T-helper 2 cell treated with Interferon-gamma antibody and Interleukin-4, amounts not matched to agents 100 ng/mL and 5 ng/mL, for 36 hours (primary cell): ENCODE results near the gene IRX1. TPM values are rescaled to one million over a fixed set of nuclear protein-coding genes. Genes with fewer than 3 reads are reported as not detected.

ENCODE experiments used
- intact Hi-C: fragments of 100-400 bp; cut with micrococcal nuclease; formaldehyde crosslinking; loops from one replicate; pipeline ENCODE4 v1.15.1; 2023
- total RNA-seq: library from RNA; stranded (reverse); gene quantifications from 2 replicates; pipeline ENCODE4 v1.2.3, GENCODE V29; 2022

The IRX1 gene
- total RNA-seq, 1 donor from 2014 or later, result not detected

DNA sequence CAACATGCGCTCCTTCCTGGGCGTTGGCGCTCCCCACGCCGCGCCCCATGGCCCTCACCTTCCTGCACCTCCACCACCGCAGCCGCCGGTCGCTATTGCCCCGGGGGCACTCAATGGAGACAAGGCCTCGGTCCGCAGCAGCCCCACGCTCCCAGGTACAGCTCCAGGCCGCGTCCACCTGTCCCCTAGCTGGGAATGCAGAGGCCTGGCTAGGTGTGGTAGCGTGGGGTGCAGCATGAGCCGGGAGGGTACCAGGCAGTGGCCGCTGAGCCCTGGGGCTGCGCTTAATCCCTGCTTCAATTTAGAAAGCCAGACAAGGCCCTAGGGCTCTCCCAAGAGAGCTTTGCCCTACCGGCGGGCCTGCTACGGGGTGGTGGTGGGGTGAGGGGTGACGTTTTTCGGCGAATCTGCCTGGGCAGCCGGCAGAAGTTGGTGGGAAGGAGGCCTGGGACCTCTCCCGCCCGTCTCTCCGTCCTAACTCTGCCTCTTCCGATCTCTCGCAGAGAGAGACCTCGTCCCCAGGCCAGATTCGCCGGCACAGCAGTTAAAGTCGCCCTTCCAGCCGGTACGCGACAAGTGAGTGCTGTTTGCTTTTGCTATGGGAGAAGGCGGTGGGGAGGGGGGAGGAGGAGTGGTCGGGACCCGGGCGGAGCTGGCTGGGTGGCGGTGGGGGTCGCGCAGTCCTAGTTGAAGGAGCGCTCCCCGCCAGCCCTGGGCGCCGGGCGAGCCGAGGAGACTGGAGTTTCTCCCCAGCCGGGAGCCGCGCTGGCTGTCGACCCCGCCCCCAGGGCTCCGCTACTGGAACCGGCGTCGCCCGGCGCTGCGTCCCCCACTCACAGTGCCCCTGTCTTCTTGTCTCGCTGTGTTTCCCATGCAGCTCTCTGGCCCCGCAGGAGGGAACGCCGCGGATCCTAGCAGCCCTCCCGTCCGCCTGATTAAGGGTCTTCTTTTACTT lies 4.8 kb downstream of the IRX1 start:
- intact Hi-C loops, result loop anchor here (5.0 to 10.0 kb wide), 2 partner anchors 848 to 1716 kb away; partner anchors contain the start of genes IRX2 and IRX4

DNA sequence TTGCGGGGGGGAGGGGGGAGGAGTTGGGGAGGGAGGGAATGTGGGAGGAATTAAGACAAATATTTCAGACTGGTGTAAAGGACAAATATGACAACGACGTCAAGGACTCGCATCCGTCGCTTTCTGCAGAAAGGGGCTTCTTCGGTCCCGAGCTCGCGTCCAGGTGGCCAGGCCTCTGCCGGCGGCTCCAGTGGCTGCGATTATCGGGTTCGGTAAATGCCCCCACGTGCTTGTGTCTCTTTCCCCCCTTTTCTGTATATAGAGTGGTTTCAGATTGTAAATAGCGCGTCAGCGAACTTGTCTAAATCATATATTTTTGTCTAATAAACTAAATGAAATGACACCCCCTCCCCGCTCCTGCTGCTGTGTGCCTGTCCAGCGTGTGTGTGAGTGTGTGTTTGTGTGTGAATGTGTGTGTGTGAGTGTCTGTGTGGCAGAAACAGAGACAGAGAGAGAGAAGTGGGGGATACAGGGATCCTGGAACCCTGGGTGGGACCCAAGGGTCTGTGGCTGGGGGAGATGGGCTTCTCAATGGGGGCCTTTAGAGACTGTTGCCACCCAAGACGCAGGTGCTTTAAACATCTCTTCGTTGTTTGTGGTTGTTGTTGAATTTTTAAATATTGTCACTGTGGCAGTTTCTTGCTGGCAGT lies 5.6 kb downstream of the IRX1 start:
- intact Hi-C loops, result loop anchor here (5.0 to 10.0 kb wide), 2 partner anchors 849 to 1716 kb away; partner anchors contain the start of genes IRX2 and IRX4

DNA sequence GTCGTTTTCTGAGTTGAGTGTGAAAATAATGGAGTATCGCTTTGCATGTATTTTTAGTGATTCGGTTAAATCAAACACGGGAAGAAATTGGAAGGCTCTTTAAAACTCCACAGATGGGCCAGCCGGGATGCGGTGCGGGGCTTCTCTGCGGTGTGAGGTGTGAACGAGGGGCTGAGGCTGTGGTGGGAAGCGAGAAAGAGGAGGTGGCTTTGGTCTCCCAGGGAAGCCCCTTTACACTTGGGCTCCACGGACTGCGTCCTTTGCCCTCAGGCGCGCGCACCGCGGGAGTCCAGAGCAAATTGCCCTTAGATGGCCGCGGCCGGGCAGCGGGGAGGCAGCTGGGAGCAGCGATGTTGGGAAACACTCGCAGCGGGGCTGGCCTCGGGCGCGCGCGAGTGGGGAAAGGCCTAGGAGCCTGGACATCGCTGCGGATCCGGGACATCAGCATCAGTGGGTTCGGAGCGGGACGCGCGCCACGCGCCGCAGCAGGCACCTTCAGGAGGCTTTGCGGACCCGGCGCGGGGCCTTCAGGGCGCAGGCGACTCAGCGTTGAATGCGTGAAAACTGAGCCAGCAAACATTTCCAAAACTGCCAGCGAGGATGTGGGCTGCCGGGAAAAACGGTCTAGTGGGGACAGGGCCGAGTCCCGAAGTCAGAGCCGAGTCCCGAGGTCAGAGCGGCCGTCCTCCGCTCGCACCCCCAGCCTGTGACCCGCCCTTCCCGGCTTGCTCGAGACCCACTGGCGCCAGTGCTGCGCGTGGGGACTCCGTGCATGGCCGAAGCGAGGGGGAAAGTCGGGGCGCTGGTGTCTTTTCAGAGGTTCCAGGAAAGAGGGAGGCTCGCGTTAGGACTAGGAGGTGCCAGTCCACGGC lies 6.5 kb downstream of the IRX1 start:
- intact Hi-C loops, result loop anchor here (5.0 to 10.0 kb wide), 2 partner anchors 850 to 1717 kb away; partner anchors contain the start of genes IRX2 and IRX4

DNA sequence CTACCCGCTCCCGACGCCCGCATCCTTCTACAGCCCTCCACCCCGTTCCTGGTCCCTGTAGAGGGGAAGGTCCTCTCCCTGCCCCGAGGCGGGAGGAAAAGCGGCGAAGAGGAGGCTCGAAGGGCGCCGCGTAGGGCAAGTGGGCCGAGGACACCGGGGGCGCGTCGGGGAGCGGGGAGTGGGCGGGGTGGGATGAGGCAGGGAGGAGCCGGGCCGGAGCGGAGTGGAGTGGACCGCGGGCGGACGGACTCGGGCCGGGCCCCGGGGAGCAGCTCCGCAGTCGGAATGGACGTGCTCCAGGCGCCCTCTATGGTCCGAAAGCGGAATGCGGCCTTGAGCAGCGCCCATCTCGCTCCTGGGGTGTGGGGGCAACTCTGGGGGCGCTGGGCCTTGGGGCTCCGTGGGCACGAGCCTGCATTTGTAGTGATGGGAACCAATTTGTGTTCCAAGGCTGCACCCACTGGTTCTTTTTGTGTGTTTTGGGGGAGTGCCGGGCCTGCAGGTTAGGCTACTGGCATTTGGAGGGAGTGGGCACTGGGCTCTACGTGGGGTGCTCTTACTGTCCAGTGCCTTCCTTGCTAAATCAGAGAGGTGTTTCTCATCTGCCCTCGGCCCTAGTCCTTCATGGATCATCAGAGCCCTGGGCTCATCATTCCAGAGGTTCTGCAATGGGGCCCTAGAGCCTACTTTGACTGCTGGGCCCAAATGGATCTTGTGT lies 7.3 kb downstream of the IRX1 start:
- intact Hi-C loops, result loop anchor here (5.0 to 10.0 kb wide), 2 partner anchors 851 to 1718 kb away; partner anchors contain the start of genes IRX2 and IRX4

DNA sequence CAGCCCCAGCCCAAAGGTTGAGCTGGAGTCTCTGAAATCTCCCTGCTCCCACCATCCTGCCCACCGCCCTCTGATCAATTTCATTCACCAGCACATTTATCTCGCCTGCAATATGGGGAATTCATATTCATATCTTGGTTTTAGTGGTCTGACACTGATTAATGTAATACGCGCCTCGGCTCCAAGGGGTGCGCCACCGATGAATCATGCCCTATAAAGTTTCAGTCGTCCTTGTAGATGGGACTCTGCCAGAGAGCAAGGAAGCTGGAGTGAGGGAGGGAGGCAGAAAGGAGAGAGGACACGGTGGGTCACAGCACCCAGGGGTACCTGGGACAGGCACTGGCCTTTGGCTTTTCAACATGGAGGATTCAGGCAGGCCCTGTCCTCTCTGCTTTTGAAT lies 8.9 kb downstream of the IRX1 start:
- intact Hi-C loops, result loop anchor here (5.0 to 10.0 kb wide), 2 partner anchors 852 to 1720 kb away; partner anchors contain the start of genes IRX2 and IRX4

DNA sequence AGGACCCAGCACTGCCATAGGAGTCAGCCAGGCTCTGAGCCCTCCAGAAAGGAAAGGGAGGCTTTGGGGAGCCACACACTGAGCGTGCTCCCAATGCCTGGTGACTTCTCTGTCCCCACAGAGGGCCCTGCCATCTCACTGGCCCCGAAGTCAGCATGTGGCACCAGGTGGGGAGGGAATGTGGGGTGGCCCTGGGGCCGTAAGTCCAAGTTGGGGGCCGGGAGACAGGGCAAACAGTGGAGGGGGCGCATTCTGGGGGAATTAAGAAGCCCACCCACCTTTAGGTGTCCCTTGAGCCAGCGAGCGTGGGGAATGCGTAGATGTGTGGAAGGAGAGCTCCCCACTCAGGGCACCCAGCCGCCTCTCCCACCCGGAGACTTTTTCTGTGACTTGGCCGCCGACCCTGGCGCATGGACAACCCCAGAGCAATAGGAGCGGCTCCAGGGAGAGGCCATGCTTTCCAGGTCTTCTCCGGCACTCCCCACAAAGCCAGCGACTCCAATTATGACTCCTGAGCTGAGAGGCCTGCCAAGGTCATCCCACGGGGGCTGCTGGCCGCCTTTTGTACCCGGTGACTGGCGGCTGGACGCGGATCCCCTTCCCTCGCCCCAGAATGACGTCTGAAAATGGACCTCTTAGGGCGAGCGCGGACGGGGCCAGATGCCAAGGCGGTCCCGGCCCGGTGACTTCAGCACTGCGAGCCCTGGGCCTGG lies 9.8 kb downstream of the IRX1 start:
- intact Hi-C loops, result loop anchor here (10.0 kb wide), 1 partner anchor 1721 kb away; the partner anchor contains the start of gene IRX4

DNA sequence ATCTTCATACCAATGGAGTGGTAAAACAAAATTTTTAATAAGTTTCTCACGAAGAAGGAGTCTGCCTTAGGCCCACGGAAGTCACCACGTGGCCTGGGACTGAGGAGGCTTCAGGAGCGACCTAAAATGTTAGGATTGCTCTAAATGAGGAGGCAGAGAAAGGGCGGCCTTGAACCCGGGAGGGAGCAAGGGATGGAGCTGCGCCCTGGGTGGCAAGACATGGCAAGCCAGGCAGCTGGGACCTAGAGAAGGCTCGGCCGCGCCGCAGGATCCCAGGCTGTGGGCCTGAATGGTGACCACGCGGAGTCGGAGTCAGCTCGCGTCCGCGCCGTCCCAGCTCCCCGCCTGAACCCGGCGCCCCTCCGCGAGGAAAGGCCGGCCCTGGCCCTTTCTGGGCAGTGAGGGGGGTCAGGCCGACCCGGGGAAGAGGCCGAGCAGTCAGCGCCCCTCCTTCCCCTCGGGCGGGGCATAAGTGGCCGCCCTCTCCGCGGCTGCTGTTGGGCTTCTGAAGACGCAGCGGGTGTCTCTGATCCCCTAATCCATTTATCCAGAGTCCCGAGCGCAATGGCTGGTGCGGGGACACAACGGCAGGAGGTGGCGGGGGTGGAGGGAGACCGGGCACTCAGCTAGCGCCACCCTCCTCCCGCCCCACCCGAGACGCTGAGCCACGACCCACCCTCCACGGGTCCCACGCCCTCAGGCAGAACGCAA lies 10.6 kb downstream of the IRX1 start:
- intact Hi-C loops, result loop anchor here (10.0 kb wide), 1 partner anchor 1721 kb away; the partner anchor contains the start of gene IRX4

DNA sequence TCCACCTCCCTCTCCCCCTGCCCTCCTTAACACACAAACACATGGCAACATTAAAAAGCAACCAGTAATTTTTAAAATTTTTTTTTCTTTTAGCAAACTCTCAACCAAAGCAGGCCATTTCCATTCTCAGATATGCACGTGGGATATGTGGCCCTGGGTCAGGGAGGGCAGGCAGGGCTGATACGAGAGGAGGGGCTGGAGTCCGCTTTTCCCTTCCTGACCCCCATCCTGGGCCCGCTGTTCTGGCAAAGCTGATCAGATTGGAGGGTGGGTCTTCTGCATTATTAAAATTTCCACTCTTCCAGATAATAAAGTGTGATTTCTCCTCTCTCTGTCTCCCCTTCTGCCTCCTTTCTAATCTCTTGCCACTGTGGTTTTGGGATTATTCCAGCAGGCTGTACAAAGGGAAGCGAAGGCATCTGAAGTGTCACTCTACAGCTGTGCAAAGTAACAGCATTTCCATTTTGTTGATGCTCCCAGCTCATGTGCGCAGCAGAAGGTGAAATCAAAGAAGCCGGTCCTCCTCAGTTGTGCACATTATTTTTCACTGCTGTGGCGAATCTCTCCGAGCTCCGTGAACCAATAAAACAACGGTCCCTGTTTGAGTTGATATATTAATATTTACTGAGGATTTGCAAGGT lies 12.0 kb downstream of the IRX1 start:
- intact Hi-C loops, result loop anchor here (10.0 kb wide), 1 partner anchor 1723 kb away; the partner anchor contains the start of gene IRX4

DNA sequence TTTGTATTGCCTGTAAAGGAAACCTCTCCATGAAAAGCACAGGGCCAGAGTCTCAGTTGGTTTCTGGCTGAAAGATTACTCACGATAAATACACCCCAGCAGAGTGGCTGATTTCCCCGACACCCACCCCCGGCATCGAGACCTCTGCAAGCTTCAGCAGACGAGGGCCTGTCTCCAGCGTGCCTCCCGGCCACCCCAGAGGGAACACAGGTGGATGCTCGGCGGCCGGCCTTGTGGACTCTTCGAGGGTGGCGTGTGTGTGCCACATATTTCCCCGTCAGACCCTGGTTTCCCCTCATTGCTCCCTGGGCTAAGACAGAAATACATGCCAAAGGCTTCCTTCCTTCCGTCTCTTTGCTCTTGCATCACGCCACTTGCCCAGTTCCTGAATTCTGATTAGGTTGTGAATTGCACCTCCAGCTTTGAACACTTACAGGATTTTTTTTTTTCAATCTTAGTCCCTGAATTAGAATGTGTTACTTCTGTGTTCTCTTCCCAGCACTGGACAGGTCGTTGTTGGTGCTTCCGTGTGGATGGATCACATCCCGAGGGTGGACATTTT lies 13.6 kb downstream of the IRX1 start:
- intact Hi-C loops, result loop anchor here (10.0 kb wide), 1 partner anchor 1724 kb away; the partner anchor contains the start of gene IRX4

DNA sequence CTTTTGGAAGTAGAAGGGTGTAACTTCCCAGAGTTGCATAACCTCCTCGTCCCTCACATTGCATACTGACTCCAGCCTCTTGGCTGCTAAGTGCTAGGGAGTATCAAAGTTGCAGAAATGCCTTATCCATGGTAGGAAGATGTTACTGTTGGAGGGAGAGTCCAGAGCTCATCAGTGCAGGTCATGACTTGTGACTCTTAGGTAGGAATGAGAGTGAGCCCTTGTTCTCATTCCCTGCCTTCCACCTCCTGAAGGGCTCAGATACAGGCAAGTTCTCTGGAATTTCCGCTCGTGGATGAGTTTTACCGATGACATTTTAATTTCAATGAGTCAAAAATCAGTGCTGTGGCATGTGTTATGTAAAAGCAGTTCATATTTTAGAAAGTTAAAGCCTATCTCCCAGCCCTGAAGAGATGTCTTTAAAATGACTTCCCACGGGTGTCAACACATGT lies 17.0 kb downstream of the IRX1 start:
- intact Hi-C loops, result no loop called here

DNA sequence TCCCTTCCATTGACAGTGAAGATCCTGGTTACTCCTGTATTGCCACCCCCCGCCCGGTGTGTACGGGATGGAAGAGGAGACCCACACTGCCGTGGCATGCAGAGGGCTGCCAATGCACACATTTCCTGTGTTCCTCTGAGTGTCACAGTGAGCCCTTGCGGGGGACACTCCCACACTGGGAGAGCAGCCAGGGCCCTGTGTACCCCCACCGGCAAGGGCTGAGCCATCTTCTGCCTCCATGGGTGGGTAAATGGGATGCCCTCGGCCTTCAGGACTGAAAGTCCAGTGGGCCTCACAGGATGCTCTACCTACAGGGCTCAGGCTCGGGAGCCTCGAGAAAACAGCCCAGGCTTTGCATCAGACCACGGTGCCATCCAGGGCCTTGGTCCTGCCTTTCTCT lies 18.1 kb downstream of the IRX1 start:
- intact Hi-C loops, result no loop called here

DNA sequence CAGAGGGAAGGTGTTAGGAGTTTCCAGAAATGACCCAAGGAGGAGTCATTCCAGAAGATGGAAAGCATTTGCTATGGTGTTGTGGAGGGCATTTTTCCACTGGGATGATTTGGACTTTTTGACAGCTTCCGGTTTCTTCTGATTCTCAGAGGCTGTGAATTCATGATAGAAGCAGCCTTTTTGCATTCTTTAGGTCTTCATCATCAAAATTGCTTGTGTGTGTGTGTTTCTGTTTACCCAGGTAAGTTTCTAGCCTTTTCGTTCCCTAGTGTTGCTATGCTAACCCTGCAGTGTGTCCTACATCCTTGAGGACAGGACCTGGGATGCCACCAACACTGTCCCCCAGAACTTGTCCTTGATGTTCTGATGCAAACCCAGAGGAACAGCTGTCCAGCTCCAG lies 19.6 kb downstream of the IRX1 start:
- intact Hi-C loops, result no loop called here

DNA sequence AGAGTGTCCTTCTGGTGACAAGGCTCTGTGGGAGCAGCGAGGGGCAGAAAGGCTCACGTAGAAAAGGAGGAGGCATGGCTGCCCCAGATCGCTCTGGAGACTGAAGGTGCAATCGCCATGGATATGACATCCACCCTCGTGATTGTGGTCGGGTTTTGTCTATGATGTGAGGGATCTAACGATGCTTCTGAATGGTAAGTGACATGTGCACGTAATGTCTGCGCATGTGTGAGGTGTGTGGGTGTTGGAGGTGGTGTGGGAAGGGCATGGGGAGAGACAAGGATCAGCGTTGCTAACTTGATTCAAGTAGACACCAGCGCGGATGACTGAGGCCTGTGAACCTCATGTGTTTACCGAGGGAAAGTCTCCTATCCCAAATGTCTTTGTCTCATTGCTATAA lies 20.2 kb downstream of the IRX1 start:
- intact Hi-C loops, result no loop called here

DNA sequence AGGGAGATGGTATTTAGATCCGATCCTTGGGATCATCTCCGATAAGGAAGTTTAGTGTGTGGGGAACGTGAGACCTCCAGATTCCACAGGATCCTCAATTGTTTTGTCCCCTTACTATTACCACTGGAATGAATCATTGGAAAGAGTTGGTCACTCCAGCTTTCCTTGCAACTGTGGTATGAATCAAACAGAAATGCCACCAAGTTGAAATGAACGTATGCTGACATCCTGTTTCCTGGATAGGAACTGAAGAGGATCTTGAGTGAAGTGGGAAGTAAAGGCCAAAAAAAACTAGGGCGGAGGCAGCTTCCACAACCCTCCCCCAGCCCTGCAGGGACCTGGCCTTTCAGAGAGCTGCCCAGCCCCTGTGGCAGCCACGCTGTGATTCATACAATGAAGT lies 23.9 kb downstream of the IRX1 start:
- intact Hi-C loops, result no loop called here

DNA sequence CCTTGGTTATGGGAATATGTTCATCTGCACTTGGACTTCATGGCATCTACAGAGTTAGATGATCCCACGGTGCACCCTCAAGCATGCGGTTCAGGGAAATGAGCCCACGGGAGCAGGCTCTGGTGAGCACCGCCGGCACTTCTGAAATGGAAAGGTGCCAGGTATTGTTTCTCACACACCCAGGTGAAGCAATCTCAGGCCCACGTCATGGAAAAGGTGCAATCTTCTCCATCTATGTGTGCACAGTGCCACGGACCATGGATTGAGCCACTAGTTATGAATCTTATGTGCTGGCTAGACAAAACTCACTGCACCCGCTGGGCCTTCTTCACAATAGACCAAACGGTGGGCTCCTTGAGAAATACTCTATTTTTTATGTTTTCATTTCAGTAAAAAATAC lies 27.3 kb downstream of the IRX1 start:
- intact Hi-C loops, result no loop called here

DNA sequence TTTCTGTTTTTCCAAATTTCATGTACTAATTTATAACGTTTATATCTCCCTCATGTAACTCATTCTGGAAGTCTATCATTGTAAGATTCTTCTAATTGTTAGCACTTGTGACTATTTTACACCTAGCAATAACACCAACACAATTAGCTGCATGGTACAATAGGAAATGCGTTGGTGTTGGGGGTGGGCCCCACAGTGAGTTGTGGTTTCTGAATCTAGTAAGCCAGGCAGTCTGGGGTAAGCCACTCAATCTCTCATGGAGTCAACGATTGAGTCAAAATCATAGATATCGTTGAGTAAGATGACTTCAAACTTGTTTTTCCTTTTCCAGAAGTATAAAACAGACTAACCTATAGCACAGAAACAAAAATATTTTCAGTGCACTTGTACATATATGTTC lies 30.0 kb downstream of the IRX1 start:
- intact Hi-C loops, result no loop called here

DNA sequence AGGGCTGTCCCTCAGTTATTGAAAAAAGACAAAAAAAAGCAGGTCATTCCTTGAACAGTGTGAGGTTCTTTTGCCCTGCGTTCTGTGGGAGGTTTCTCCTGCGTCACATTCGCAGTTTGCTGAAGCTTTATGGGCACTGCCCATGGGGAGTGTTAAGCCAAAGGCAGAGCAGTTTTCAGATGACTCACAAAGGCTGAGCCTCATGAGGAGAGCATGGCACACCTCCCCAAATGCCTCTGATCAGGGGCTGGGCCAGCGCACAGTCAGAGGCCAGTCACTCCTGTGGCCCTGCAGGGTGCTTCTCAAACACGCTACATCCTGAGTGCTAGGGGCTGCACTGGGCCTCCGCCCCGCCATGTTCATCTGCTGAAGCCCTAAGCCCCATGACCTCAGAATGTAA lies 38.4 kb downstream of the IRX1 start:
- intact Hi-C loops, result no loop called here

DNA sequence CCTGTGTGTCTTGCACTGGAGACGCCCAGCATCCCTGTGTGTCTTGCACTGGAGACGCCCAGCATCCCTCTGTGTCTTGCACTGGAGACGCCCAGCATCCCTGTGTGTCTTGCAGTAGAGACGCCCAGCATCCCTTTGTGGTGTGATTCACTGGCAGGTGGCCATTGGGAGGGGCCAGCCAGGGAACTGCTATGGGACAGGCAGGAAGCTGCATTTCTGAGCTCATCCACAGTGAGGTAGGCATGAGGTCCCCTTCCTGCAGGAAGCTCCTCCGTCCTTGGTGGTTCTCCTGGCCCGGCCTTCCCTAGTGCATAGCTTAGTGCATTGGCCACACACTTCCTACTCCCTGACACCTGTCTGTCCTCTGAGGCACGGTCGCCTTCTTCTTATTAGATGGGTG lies 43.5 kb downstream of the IRX1 start:
- intact Hi-C loops, result no loop called here
